Endothelial cell (in vitro differentiated cells): ENCODE data around the gene TENM3. TPM values are rescaled to one million over a fixed set of nuclear protein-coding genes. Genes with fewer than 3 reads are reported as not detected.

Experiments used
- DNase-seq: peaks from one replicate; pipeline ENCODE4 v3.0.0; 2021; ENCODE audit warnings: low spot score
- H3K27ac Mint-ChIP-seq: one replicate; pipeline ENCODE4 v1.8.0; 2021; ENCODE audit warnings: mixed read lengths, inconsistent platforms; ENCODE audit not compliant: unreplicated experiment
- H3K27me3 Mint-ChIP-seq: one replicate; pipeline ENCODE4 v1.8.0; 2021; ENCODE audit warnings: mild to moderate bottlenecking, moderate library complexity, mixed read lengths, inconsistent platforms; ENCODE audit not compliant: unreplicated experiment
- H3K36me3 Mint-ChIP-seq: one replicate; pipeline ENCODE4 v1.8.0; 2021; ENCODE audit warnings: mild to moderate bottlenecking, low read depth, mixed read lengths, inconsistent platforms; ENCODE audit not compliant: unreplicated experiment
- H3K4me1 Mint-ChIP-seq: one replicate; pipeline ENCODE4 v1.8.0; 2021; ENCODE audit warnings: mild to moderate bottlenecking, mixed read lengths, inconsistent platforms; ENCODE audit not compliant: unreplicated experiment
- H3K4me3 Mint-ChIP-seq: one replicate; pipeline ENCODE4 v1.8.0; 2021; ENCODE audit warnings: mild to moderate bottlenecking, mixed read lengths, inconsistent platforms; ENCODE audit not compliant: unreplicated experiment
- H3K9me3 Mint-ChIP-seq: one replicate; pipeline ENCODE4 v1.8.0; 2021; ENCODE audit warnings: mixed read lengths, inconsistent platforms; ENCODE audit not compliant: unreplicated experiment
- CTCF ChIP-seq: fragments of 200-600 bp; sonication (generic); IDR thresholded peaks from one replicate; pipeline ENCODE4 v1.5.0; 2021; ENCODE audit warnings: antibody characterized with exemption; ENCODE audit not compliant: unreplicated experiment
- total RNA-seq: library from RNA; stranded (reverse); fragmentation: NEBNext Ultra II Directional; extraction: Animal tissue kit (Norgen Biotek cat#: 25700); gene quantifications from one replicate; pipeline ENCODE4 v1.2.1, GENCODE V29; 2021; ENCODE audit not compliant: unreplicated experiment

Gene TENM3
- total RNA-seq, 1 donor from 2014 or later: 29.7 TPM

GRCh38 chr4:182825786-182826185 lies 582.6 kb downstream of the TENM3 start:
- no peaks in the 10 kb centered on the region for H3K4me1 Mint-ChIP-seq
- no peak for DNase-seq
- H3K36me3 Mint-ChIP-seq: no peaks in the 10 kb centered on the region
- H3K27me3 Mint-ChIP-seq: peaks cover 2% of the 10 kb centered on the region
- no peak overlapping the region for H3K27ac Mint-ChIP-seq
- H3K4me3 Mint-ChIP-seq: no peak overlapping the region
- H3K9me3 Mint-ChIP-seq: no peaks in the 10 kb centered on the region
- TF ChIP-seq CTCF: no peak

GRCh38 chr4:182826391-182826790 lies 583.2 kb downstream of the TENM3 start:
- Mint-ChIP-seq H3K9me3 (no peaks in the 10 kb centered on the region), H3K4me3 (no peak overlapping the region), H3K27me3 (peaks cover 2% of the 10 kb centered on the region), H3K27ac (no peak overlapping the region), H3K36me3 (peaks cover 4% of the 10 kb centered on the region), H3K4me1 (no peaks in the 10 kb centered on the region)
- no peak for DNase-seq
- TF ChIP-seq CTCF: no peak

- no peaks in the 10 kb centered on the region for H3K4me1 Mint-ChIP-seq
- H3K27me3 Mint-ChIP-seq: peaks cover 2% of the 10 kb centered on the region
Measured at GRCh38 chr4:182827166-182827565, 584.0 kb downstream of the TENM3 start.

GRCh38 chr4:182827954-182828353 lies 584.8 kb downstream of the TENM3 start:
- peaks cover 6% of the 10 kb centered on the region for H3K9me3 Mint-ChIP-seq
- no peak overlapping the region for H3K27ac Mint-ChIP-seq
- peaks cover 7% of the 10 kb centered on the region for H3K27me3 Mint-ChIP-seq
- no peak overlapping the region for H3K4me3 Mint-ChIP-seq
- H3K4me1 Mint-ChIP-seq: no peaks in the 10 kb centered on the region
- TF ChIP-seq CTCF: no peak
- DNase-seq: no peak
- peaks cover 10% of the 10 kb centered on the region for H3K36me3 Mint-ChIP-seq

More at GRCh38 chr4:182827166-182827565, 584.0 kb downstream of the TENM3 start:
- Mint-ChIP-seq H3K4me3 (no peak overlapping the region), H3K27ac (no peak overlapping the region), H3K36me3 (peaks cover 4% of the 10 kb centered on the region), H3K9me3 (no peaks in the 10 kb centered on the region)
- DNase-seq: no peak
- no peak for TF ChIP-seq CTCF

GRCh38 chr4:182828360-182829025 lies 585.3 kb downstream of the TENM3 start:
- Mint-ChIP-seq H3K4me1 (no peaks in the 10 kb centered on the region), H3K9me3 (peaks cover 6% of the 10 kb centered on the region), H3K36me3 (peaks cover 10% of the 10 kb centered on the region), H3K27ac (no peak overlapping the region), H3K27me3 (peaks cover 5% of the 10 kb centered on the region), H3K4me3 (no peak overlapping the region)
- DNase-seq: no peak
- TF ChIP-seq CTCF: no peak
